HG03439 (cell line): Measurements from ENCODE around the gene CTF1.

ENCODE experiments used
- ATAC-seq: cut with Tn5 transposase; IDR thresholded peaks from one replicate; pipeline ENCODE4 v1.9.1; 2021; ENCODE audit warnings: mild to moderate bottlenecking, moderate library complexity; ENCODE audit not compliant: unreplicated experiment

The CTF1 gene

DNA sequence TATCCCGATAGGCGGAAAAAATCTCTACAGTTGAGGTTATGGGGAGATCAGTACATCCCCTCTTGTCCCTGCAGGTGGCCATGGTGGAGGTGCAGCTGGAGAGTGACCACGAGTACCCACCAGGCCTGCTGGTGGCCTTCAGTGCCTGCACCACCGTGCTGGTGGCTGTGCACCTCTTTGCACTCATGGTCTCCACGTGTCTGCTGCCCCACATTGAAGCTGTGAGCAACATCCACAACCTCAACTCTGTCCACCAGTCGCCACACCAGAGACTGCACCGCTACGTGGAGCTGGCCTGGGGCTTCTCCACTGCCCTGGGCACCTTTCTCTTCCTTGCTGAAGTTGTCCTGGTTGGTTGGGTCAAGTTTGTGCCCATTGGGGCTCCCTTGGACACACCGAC, 56.7 kb downstream of the CTF1 start:
- no peak for ATAC-seq
